IMR-90 (cell line): ENCODE results near the gene ARMC9. TPM values are rescaled to one million over a fixed set of nuclear protein-coding genes. Genes with fewer than 3 reads are reported as not detected.

Experiments
- ATAC-seq: fragments of 200-7000 bp; cut with Tn5 transposase; 2 replicates; pipeline ENCODE4 v1.9.1; 2020; ENCODE audit warnings: low read depth, mild to moderate bottlenecking, moderate library complexity
- BruUV-seq: library from RNA; stranded (reverse); fragments of 400-500 nt; replicated peaks from 2 replicates; lab custom pipeline; 2021; lab: Mats Ljungman, UMichigan
- CTCF ChIA-PET: fragments of 300-600 bp; formaldehyde crosslinking; extraction: SDS; loops from one replicate; lab custom pipeline; 2021; ENCODE audit warnings: antibody characterized with exemption; lab: Yijun Ruan, JAX
- POLR2A ChIA-PET: fragments of 300-600 bp; sonication (Branson Sonifier 250); formaldehyde crosslinking; loops from one replicate; lab custom pipeline; 2022; ENCODE audit warnings: antibody characterized with exemption; ENCODE audit not compliant: unreplicated experiment; lab: Charles Lee
- DNase-seq: peaks from one replicate; pipeline ENCODE4 v3.0.0; 2013
- H2AFZ ChIP-seq: replicated peaks from 2 replicates; pipeline ENCODE3; 2013; ENCODE audit warnings: low read length, mild to moderate bottlenecking; ENCODE audit not compliant: poor library complexity
- H2AK5ac ChIP-seq: 2 replicates; pipeline ENCODE4 v1.6.1; 2013; ENCODE audit warnings: low read depth, low read length, inconsistent platforms
- H2AK9ac ChIP-seq: replicated peaks from 2 replicates; pipeline ENCODE3; 2013; ENCODE audit warnings: mild to moderate bottlenecking, low read depth, low read length, moderate library complexity; ENCODE audit not compliant: poor library complexity
- H2BK120ac ChIP-seq: 2 replicates; pipeline ENCODE4 v1.6.1; 2013; ENCODE audit warnings: low read depth, low read length, inconsistent platforms
- H2BK15ac ChIP-seq: 3 replicates; pipeline ENCODE4 v1.6.1; 2013; ENCODE audit warnings: low read depth, low read length, inconsistent platforms
- H2BK20ac ChIP-seq: 2 replicates; pipeline ENCODE4 v1.6.1; 2013; ENCODE audit warnings: low read depth, mild to moderate bottlenecking, inconsistent platforms, low read length, moderate library complexity
- H2BK5ac ChIP-seq: 2 replicates; pipeline ENCODE4 v1.6.1; 2013; ENCODE audit warnings: mild to moderate bottlenecking, low read depth, low read length, inconsistent platforms; ENCODE audit not compliant: poor library complexity, severe bottlenecking
- H3K14ac ChIP-seq: replicated peaks from 2 replicates; pipeline ENCODE4 v1.6.1; 2013; ENCODE audit warnings: low read depth, low read length, inconsistent platforms
- H3K18ac ChIP-seq: 2 replicates; pipeline ENCODE4 v1.6.1; 2013; ENCODE audit warnings: low read depth, low read length, control low read depth
- H3K23ac ChIP-seq: 2 replicates; pipeline ENCODE4 v1.6.1; 2013; ENCODE audit warnings: low read depth, low read length, inconsistent platforms
- H3K27ac ChIP-seq: 2 replicates; pipeline ENCODE4 v1.5.1; 2013; ENCODE audit warnings: mild to moderate bottlenecking, control low read depth, low read length; ENCODE audit not compliant: insufficient read depth
- H3K27me3 ChIP-seq: 2 replicates; pipeline ENCODE4 v1.6.1; 2013; ENCODE audit warnings: low read length; ENCODE audit not compliant: control insufficient read depth, insufficient read depth
- H3K36me3 ChIP-seq: 2 replicates; pipeline ENCODE4 v1.6.1; 2013; ENCODE audit warnings: low read length, mixed read lengths; ENCODE audit not compliant: control insufficient read depth, insufficient read depth
- H3K4ac ChIP-seq: 2 replicates; pipeline ENCODE4 v1.6.1; 2013; ENCODE audit warnings: low read depth, low read length, inconsistent platforms
- H3K4me1 ChIP-seq: 2 replicates; pipeline ENCODE4 v1.6.1; 2013; ENCODE audit warnings: low read length, mixed read lengths; ENCODE audit not compliant: control insufficient read depth, insufficient read depth
- H3K4me2 ChIP-seq: 2 replicates; pipeline ENCODE4 v1.6.1; 2013; ENCODE audit warnings: low read depth, mild to moderate bottlenecking, control low read depth, low read length, moderate library complexity
- H3K4me3 ChIP-seq: 2 replicates; pipeline ENCODE4 v1.5.1; 2013; ENCODE audit warnings: low read depth, mild to moderate bottlenecking, control low read depth, low read length, moderate library complexity; ENCODE audit not compliant: insufficient read depth
- H3K56ac ChIP-seq: 2 replicates; pipeline ENCODE4 v1.6.1; 2013; ENCODE audit warnings: low read length, inconsistent platforms; ENCODE audit not compliant: insufficient read depth; ENCODE audit errors: extremely low read depth
- H3K79me1 ChIP-seq, 2 experiments: 2 replicates each; pipeline ENCODE4 v1.6.1; 2013; ENCODE audit warnings: low read length in 2 of 2, inconsistent platforms in 1 of 2, low read depth in 1 of 2
- H3K9ac ChIP-seq: 2 replicates; pipeline ENCODE4 v1.6.1; 2013; ENCODE audit warnings: low read depth, low read length, control low read depth
- H3K9me1 ChIP-seq: 2 replicates; pipeline ENCODE4 v1.6.1; 2013; ENCODE audit warnings: low read length, inconsistent platforms; ENCODE audit not compliant: insufficient read depth
- H3K9me3 ChIP-seq: 2 replicates; pipeline ENCODE4 v1.6.1; 2013; ENCODE audit warnings: low read length; ENCODE audit not compliant: control insufficient read depth, insufficient read depth
- H4K20me1 ChIP-seq: 2 replicates; pipeline ENCODE4 v1.6.1; 2013; ENCODE audit warnings: low read length, inconsistent platforms; ENCODE audit not compliant: insufficient read depth
- H4K5ac ChIP-seq: 2 replicates; pipeline ENCODE4 v1.6.1; 2013; ENCODE audit warnings: mild to moderate bottlenecking, low read depth, low read length, control low read depth
- H4K8ac ChIP-seq, 2 experiments: 2 replicates each; pipeline ENCODE4 v1.6.1; 2013; ENCODE audit warnings: low read depth in 2 of 2, low read length in 2 of 2, control low read depth in 1 of 2, inconsistent platforms in 1 of 2
- H4K91ac ChIP-seq: 2 replicates; pipeline ENCODE4 v1.6.1; 2013; ENCODE audit warnings: low read depth, low read length, inconsistent platforms; ENCODE audit not compliant: insufficient read depth
- CHD1 ChIP-seq: IDR thresholded peaks from 2 replicates; pipeline ENCODE4 v1.6.1; 2012; ENCODE audit warnings: low read depth, low read length, improper control_type of control experiment
- FOS ChIP-seq: fragments of 150-350 bp; IDR thresholded peaks from 2 replicates; pipeline ENCODE4 v1.6.1; 2016; ENCODE audit warnings: low read depth, low read length
- RAD21 ChIP-seq: IDR thresholded peaks from 2 replicates; pipeline ENCODE4 v1.6.1; 2012; ENCODE audit warnings: low read length, improper control_type of control experiment
- WGBS, 2 experiments: methylation state at CpG; one replicate each; pipeline versions ENCODE4 v1.1.5 to v1.1.7; 2013; ENCODE audit warnings: missing lambda C conversion rate in 2 of 2; ENCODE audit not compliant: insufficient read length in 1 of 2; ENCODE audit errors: extremely low coverage in 2 of 2; 5-methylcytosine and 5-hydroxymethylcytosine counted together
- dilution Hi-C: fragments of 300-500 bp; cut with HindIII; formaldehyde crosslinking; loops from one replicate; pipeline ENCODE4 v1.14.3; 2018; ENCODE audit warnings: low sequenced_read_pairs; ENCODE audit not compliant: unreplicated experiment
- in situ Hi-C: fragments of 300-500 bp; cut with MboI; formaldehyde crosslinking; loops from 3 replicates; pipeline ENCODE4 v1.14.3; 2019; ENCODE audit warnings: low sequenced_read_pairs, inconsistent platforms, mixed read lengths
- intact Hi-C: fragments of 100-400 bp; cut with micrococcal nuclease; formaldehyde crosslinking; loops from 2 replicates; pipeline ENCODE4 v1.10.0; 2022
- polyA plus RNA-seq, 3 experiments: library from polyadenylated mRNA; depleted of rRNA; stranded (reverse); fragments of >200 nt; gene quantifications; 2 replicates each; pipeline ENCODE4 v1.2.3, GENCODE V29; 2012; ENCODE audit warnings: low replicate concordance in 1 of 3
- total RNA-seq: library from RNA; depleted of rRNA; stranded (reverse); fragments of >200 nt; gene quantifications from 2 replicates; pipeline ENCODE4 v1.2.3, GENCODE V29; 2012
- TF ChIP-seq, protein P1 (sequence below): conservative IDR thresholded peaks from 2 replicates; pipeline ENCODE4 v1.5.1; 2012; ENCODE audit warnings: mild to moderate bottlenecking, low read depth, low read length, improper control_type of control experiment
- TF ChIP-seq, protein P2 (sequence below): fragments of 150-350 bp; IDR thresholded peaks from 2 replicates; pipeline ENCODE4 v1.6.1; 2016; ENCODE audit warnings: low read depth, mild to moderate bottlenecking, low read length, moderate library complexity, borderline replicate concordance

The ARMC9 gene
- total and polyA plus RNA-seq, 2 of the 4 experiments (the other 2 are of a cell fraction) = 36.0 to 46.6 TPM

DNA sequence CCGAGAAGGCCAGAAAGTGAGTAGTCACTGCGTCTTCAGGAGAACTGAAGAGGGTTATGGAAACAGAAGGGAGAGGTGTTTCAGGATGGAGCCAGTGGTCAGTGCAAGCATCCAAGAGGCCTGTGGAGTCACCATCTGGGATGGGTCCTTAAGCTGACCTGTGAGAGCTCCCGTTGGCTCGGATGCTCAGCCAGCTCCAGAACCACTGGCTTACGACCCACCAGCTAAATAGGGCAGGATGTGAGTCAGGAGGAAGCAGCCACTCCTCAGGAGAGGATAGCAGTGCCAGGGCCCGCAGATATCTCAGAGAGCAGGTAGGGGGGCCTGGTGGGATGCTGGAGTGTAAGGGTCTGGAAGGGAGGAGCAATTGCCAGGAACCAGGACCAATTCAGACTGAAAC is 134.0 kb downstream of the ARMC9 start:
- Histone ChIP-seq H3K4me3 (no peak overlapping the region), H3K27me3 (no peaks in the 10 kb centered on the region), H4K5ac (no peak overlapping the region), H3K4ac (no peak overlapping the region), H3K56ac (no peak overlapping the region), H3K9me3 (no peaks in the 10 kb centered on the region), H3K18ac (no peak overlapping the region), H3K14ac (0 out of 2 replicates have a peak overlapping the region, but pooled peaks have one; percentile 15), H2BK15ac (no peak overlapping the region), H3K79me1 (peaks cover 0 to 7% of the 10 kb centered on the region in 2 experiments; a peak in 1 of 4 replicates), H2BK120ac (no peak overlapping the region), H2AK5ac (no peak overlapping the region), H3K9me1 (peaks cover 16% of the 10 kb centered on the region), H4K8ac (no peak overlapping the region), H3K4me2 (no peak overlapping the region), H3K27ac (no peak overlapping the region), H3K4me1 (no peaks in the 10 kb centered on the region), H2AK9ac (no peak overlapping the region), H3K9ac (no peak overlapping the region), H3K23ac (no peak overlapping the region), H2BK20ac (no peak overlapping the region), H4K20me1 (no peaks in the 10 kb centered on the region), H4K91ac (no peak overlapping the region), H3K36me3 (peaks cover 38% of the 10 kb centered on the region), H2BK5ac (no peak overlapping the region), H2AFZ (no peak overlapping the region)
- intact Hi-C loops (no loop called here), dilution Hi-C loops (no loop called here), in situ Hi-C loops (no loop called here)
- CTCF ChIA-PET = no interaction called here
- POLR2A ChIA-PET = no interaction called here
- 100% methylated on average over 1 of the region's 6 CpGs; no CpG with 5 or more reads in 1 of the 2 experiments for WGBS, 2 experiments
- BruUV-seq = no TSS peak
- ATAC-seq (no peak), DNase-seq (no peak)
- TF ChIP-seq, protein P1, sequence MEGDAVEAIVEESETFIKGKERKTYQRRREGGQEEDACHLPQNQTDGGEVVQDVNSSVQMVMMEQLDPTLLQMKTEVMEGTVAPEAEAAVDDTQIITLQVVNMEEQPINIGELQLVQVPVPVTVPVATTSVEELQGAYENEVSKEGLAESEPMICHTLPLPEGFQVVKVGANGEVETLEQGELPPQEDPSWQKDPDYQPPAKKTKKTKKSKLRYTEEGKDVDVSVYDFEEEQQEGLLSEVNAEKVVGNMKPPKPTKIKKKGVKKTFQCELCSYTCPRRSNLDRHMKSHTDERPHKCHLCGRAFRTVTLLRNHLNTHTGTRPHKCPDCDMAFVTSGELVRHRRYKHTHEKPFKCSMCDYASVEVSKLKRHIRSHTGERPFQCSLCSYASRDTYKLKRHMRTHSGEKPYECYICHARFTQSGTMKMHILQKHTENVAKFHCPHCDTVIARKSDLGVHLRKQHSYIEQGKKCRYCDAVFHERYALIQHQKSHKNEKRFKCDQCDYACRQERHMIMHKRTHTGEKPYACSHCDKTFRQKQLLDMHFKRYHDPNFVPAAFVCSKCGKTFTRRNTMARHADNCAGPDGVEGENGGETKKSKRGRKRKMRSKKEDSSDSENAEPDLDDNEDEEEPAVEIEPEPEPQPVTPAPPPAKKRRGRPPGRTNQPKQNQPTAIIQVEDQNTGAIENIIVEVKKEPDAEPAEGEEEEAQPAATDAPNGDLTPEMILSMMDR = no peak
- TF ChIP-seq CHD1 (no peak), FOS (no peak), RAD21 (no peak)
- TF ChIP-seq, protein P2, sequence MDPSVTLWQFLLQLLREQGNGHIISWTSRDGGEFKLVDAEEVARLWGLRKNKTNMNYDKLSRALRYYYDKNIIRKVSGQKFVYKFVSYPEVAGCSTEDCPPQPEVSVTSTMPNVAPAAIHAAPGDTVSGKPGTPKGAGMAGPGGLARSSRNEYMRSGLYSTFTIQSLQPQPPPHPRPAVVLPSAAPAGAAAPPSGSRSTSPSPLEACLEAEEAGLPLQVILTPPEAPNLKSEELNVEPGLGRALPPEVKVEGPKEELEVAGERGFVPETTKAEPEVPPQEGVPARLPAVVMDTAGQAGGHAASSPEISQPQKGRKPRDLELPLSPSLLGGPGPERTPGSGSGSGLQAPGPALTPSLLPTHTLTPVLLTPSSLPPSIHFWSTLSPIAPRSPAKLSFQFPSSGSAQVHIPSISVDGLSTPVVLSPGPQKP = no peak
